Germinal center (tissue), 1 donor: ENCODE data around the gene DPYSL4.

ENCODE experiments used
- DNase-seq: peaks from one replicate; pipeline ENCODE4 v3.0.0; 2012; ENCODE audit warnings: mixed read lengths, low spot score

Gene DPYSL4

DNA sequence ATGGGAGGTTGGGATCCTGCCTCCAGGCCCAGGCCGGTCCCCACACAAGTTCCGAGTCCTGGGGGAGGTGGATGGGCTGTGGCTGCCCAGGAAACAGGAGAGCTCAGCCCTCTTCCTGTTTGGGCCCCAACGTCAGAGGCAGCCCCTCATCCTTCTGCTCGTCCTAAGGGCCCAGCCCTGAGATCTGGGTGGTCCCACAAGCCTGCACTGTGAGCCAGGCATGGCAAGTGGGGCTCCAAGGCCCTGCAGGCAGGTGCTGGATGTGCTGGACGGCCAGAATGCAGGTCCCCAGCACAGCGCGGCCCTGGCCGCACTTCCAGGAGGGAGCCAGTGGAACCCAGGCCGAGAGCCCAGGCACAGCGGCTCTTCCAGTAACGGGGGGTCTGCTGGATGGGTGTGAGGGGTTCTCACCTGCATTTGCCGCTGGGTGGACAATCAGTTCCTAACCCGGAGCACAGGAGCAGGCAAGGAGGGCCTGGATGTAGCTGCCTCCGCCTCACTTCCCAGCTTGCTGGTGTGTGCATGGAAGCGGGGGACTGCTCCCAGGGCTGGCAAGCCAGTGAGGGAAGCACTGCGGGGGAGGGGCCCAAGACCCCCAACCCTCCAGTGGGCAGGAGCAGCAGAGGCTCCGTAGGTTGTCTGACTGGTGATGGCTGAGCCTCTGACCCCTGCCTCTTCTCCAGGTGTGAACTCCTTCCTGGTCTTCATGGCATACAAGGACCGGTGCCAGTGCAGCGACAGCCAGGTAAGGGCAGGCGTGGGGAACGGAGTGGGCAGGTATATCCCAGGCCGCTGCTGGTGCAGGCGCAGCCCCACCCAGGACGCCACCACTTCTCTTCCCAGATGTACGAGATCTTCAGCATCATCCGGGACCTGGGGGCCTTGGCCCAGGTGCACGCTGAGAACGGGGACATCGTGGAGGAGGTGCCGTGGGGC is 9.7 kb downstream of the DPYSL4 start:
- no peak for DNase-seq

GRCh38 chr10:132197271-132198067 is 10.7 kb downstream of the DPYSL4 start:
- no peak for DNase-seq

DNA sequence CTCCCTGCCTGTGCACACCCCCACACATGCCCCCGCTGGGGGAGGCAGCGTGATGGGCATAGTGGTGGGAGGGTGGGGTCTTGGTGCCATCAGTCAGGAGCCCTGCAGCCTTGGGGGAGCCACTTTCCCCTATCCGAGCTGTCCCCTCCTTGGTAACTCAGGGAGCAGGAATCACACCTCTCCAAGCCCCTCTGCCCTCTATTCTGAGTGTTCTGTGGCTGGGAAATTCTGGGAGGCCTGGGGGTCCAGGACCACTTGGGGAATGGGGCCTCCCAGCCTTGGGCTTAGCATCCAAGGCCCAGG is 11.3 kb downstream of the DPYSL4 start:
- DNase-seq = no peak

DNA sequence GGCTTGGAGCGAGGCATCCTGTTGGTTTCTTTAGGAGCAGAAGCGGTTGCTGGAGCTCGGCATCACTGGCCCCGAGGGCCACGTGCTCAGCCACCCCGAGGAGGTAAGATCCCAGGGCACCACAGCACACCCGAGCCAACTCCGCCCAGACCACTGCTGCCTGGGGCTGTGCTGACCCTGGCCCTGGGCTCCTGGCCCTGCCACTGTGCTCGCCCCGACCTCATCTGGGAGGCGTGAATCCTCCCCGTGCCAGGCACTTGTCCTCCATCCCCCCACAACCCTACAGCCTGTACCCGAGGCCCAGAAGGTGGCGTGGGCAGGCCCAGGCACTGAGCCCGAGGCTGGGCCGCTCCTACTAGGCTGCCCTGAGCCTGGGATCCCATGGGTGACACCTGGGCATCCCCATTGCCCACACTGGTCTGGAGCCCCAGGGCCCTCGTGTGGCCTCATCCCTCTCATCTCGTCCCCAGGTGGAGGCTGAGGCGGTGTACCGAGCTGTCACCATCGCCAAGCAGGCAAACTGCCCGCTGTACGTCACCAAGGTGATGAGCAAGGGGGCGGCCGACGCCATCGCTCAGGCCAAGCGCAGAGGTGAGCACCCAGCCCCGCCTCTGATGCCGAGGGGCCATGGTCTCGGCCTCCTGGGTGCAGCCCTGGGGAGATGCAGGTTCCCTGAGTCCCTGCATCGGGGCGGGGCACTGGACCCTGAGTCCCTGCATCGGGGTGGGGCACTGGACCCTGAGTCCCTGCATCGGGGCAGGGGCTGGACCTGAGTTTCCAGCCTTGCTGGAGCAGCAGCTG is 11.8 kb downstream of the DPYSL4 start:
- no peak for DNase-seq

GRCh38 chr10:132199268-132199853 is 12.6 kb downstream of the DPYSL4 start:
- no peak for DNase-seq

- DNase-seq = no peak
These were observed 13.1 kb downstream of the DPYSL4 start for GRCh38 chr10:132199854-132200311.

- DNase-seq = no peak
These were observed 13.8 kb downstream of the DPYSL4 start for GRCh38 chr10:132200344-132201110.

- DNase-seq = no peak
These were observed 14.6 kb downstream of the DPYSL4 start for GRCh38 chr10:132201111-132201969.

DNA sequence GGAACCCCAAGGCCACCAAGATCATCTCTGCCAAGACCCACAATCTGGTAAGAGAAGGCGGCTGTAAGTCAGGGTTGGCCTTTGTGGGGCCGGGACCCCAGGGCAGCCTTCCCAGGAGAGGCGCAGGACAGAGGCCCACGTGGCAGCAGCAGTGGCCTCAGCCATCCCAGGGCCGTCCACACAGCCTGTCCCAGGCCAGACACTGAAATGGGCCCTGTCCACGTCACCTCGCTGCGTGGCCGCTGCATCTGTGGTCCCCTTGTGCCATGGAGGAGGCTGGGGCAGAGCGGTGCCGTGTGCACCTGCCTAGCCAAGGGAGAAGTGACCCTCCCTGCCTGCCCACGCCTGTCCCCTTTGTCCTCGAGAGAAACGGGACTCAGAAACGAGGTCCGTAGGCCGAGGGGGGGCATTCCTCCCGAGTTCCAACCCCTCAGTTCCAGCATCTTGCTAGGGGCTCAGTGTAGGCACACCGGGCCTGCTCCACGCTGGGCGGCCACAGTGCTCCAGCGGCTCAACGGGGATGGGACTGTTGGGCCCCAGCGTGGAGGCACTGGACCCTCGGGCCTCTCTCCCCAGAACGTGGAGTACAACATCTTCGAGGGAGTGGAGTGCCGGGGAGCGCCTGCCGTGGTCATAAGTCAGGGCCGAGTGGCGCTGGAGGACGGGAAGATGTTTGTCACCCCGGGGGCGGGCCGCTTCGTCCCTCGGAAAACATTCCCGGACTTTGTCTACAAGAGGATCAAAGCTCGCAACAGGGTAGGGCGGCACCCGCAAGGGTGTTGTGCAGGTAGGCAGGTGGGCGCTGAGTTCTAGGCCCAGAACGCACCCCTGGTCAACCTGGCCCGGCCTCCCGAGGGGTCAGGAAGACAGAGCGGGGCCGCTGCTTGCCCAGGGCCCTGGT is 15.6 kb downstream of the DPYSL4 start:
- DNase-seq = no peak

- DNase-seq = no peak
These were observed 16.7 kb downstream of the DPYSL4 start for GRCh38 chr10:132203256-132204077.

- no peak for DNase-seq
These were observed 17.5 kb downstream of the DPYSL4 start for GRCh38 chr10:132204078-132204780.

DNA sequence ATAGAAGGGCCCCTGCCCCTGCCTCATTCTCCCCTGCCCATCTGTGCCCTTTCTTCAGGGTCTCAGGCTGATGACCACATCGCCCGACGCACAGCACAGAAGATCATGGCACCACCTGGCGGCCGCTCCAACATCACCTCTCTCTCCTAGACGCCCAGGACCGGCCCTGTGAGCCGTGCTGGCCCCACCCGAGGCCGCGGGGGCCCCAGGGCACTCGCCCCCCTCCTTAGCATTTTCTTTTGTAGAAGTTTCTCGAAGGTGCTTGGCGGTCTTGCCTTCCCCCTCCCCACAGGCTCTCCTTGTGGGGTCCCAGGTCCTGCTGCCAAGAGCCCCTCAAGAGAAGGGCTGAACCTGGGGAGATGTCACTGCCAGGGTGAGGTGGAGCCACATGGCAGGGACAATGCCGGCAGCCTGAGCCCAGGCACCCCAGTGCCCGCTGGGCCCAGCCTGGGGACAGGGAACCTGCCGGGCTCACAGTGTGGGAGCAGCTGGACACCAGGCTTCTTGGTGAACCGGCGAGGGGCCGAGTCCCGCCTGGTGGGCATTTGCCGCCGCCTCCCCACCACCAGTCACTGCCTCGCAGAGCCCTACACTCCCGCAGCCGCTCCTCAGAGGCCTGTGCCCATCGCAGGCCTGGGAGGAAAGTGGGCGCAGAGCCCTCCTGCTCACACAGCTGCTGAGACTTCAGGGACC is 18.2 kb downstream of the DPYSL4 start:
- DNase-seq = no peak

GRCh38 chr10:132205650-132206376 is 19.1 kb downstream of the DPYSL4 start:
- no peak for DNase-seq

DNA sequence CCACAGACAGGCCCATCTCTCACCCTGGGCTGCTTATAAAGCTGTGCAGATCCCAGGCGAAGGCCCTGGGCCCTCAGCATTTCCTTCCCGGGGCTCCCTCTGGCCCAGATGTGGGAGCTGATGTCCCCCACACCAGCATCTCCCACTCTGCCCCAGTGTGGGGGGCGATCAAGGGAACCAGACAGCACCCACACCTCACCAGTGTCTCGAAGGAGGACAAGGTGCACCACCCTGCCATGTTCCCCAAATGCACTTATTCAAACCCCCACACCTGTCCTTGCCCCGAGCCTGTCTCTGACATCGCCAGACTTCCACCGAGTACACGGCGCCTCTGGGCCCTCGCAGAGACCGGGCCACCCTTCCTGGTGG is 19.6 kb downstream of the DPYSL4 start:
- no peak for DNase-seq

DNA sequence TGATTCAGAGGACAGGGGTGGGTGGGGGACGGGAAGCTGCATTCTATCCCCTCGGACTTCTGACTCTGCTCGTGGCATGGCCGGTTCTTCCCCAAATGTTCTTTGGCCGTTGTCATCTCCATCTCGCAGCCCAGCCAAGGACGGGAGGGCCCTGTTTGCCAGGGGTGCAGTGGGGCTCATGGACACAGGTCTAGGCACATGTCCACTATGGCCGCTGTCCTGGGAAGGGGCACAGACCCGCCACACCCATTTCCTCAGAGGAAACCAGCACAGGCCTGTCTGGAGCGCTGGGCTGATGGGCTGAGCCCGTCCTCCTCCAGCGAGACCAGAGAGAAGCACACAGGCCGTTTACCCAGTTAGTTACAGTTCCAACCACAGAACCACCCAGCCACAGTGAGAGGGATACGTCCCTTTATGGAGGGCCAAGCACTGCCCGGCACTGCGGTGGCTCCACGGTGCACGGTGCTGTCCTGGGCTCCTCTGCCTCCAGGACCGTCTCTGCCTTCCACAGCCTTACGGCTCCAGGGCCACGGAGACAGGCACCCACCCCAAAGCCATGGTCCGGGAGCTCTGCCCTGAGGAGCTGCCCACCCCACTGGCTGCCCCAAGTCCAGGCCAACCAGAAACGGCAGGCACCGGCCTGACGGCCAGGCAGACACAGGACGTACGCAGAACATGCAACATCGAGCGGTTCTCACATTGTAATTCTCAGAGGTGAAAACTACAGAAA is 20.2 kb downstream of the DPYSL4 start:
- no peak for DNase-seq
